GF-D8 (cell line): ENCODE results near the gene FAM219A.
"Not testable (repeated sequence)": the region's sequence is repeated elsewhere in the genome, so short reads cannot be mapped to it uniquely, and the experiment has no call there.

Experiments
- DNase-seq: peaks from one replicate; lab custom pipeline; 2025; lab: John Stamatoyannopoulos, UW

Gene FAM219A

GRCh38 chr9:34375901-34376595, 82.3 kb downstream of the FAM219A start:
- DNase-seq, result no peak

GRCh38 chr9:34374905-34375552, 83.3 kb downstream of the FAM219A start:
- DNase-seq, result no peak

- no peak for DNase-seq
Observed at GRCh38 chr9:34374339-34374738, 84.0 kb downstream of the FAM219A start.

GRCh38 chr9:34373749-34374148, 84.6 kb downstream of the FAM219A start:
- no peak for DNase-seq

- no peak for DNase-seq
Observed at GRCh38 chr9:34372467-34373011, 85.8 kb downstream of the FAM219A start.

GRCh38 chr9:34371886-34372466, 86.4 kb downstream of the FAM219A start:
- no peak for DNase-seq

GRCh38 chr9:34370970-34371880, 87.1 kb downstream of the FAM219A start:
- no peak for DNase-seq

GRCh38 chr9:34370335-34370969, 87.9 kb downstream of the FAM219A start:
- no peak for DNase-seq

GRCh38 chr9:34369636-34370035, 88.7 kb downstream of the FAM219A start:
- DNase-seq, result no peak

- DNase-seq, result not testable (repeated sequence)
Observed at GRCh38 chr9:34368796-34369195, 89.6 kb downstream of the FAM219A start.

- not testable (repeated sequence) for DNase-seq
Observed at GRCh38 chr9:34367751-34368410, 90.5 kb downstream of the FAM219A start.

GRCh38 chr9:34366365-34366764, 92.0 kb downstream of the FAM219A start:
- DNase-seq, result no peak

- no peak for DNase-seq
Observed at GRCh38 chr9:34365282-34365681, 93.1 kb downstream of the FAM219A start.

GRCh38 chr9:34363619-34364351, 94.6 kb downstream of the FAM219A start:
- no peak for DNase-seq

GRCh38 chr9:34362614-34363214, 95.7 kb downstream of the FAM219A start:
- DNase-seq, result no peak

- DNase-seq, result not testable (repeated sequence)
Observed at GRCh38 chr9:34352957-34353356, 105.4 kb downstream of the FAM219A start.

GRCh38 chr9:34352122-34352652, 106.2 kb downstream of the FAM219A start:
- not testable (repeated sequence) for DNase-seq

GRCh38 chr9:34349324-34349723, 109.0 kb downstream of the FAM219A start:
- no peak for DNase-seq
